H1 (cell line): ENCODE measurements around the gene EIF4A3. TPM values are rescaled to one million over a fixed set of nuclear protein-coding genes. Genes with fewer than 3 reads are reported as not detected.

ENCODE experiments used
- CTCF ChIA-PET: fragments of 300-600 bp; sonication (Branson Sonifier 250); formaldehyde crosslinking; loops from one replicate; lab custom pipeline; 2021; ENCODE audit not compliant: partially characterized antibody; lab: Charles Lee
- POLR2A ChIA-PET: fragments of 300-600 bp; sonication (Branson Sonifier 250); formaldehyde crosslinking; loops from one replicate; lab custom pipeline; 2021; ENCODE audit warnings: inconsistent platforms; ENCODE audit not compliant: partially characterized antibody; lab: Charles Lee
- DNase-seq, 2 experiments: peaks; one replicate each; pipeline versions ENCODE4 v3.0.0 to v3.0.0-alpha.2; 2010 to 2022; ENCODE audit warnings: low spot score in 2 of 2, low read depth in 1 of 2, mixed read lengths in 1 of 2
- FAIRE-seq: peaks from 2 replicates; lab custom pipeline; 2011; peaks lifted over from hg19 to GRCh38; lab: Jason Lieb, UNC
- H2AFZ ChIP-seq: 2 replicates; pipeline ENCODE4 v1.8.1; 2012; ENCODE audit warnings: low read length, inconsistent platforms
- H2AK5ac ChIP-seq: 2 replicates; pipeline ENCODE4 v1.6.1; 2013; ENCODE audit warnings: low read depth, low read length
- H2BK120ac ChIP-seq: replicated peaks from 2 replicates; pipeline ENCODE3; 2013; ENCODE audit warnings: low read depth, low read length, inconsistent platforms
- H2BK12ac ChIP-seq: 2 replicates; pipeline ENCODE4 v1.6.1; 2013; ENCODE audit warnings: low read depth, low read length
- H2BK15ac ChIP-seq: 2 replicates; pipeline ENCODE4 v1.6.1; 2013; ENCODE audit warnings: low read length
- H2BK20ac ChIP-seq: 2 replicates; pipeline ENCODE4 v1.6.1; 2013; ENCODE audit warnings: low read length
- H2BK5ac ChIP-seq: 2 replicates; pipeline ENCODE4 v1.6.1; 2013; ENCODE audit warnings: low read depth, low read length
- H3K14ac ChIP-seq: 2 replicates; pipeline ENCODE4 v1.6.1; 2013; ENCODE audit warnings: inconsistent platforms; ENCODE audit not compliant: insufficient read length
- H3K18ac ChIP-seq: 2 replicates; pipeline ENCODE4 v1.6.1; 2013; ENCODE audit warnings: low read length; ENCODE audit errors: extremely low read depth
- H3K23ac ChIP-seq: 2 replicates; pipeline ENCODE4 v1.6.1; 2013; ENCODE audit warnings: inconsistent platforms; ENCODE audit not compliant: insufficient read length
- H3K23me2 ChIP-seq: 2 replicates; pipeline ENCODE4 v1.6.1; 2013; ENCODE audit warnings: low read depth, low read length
- H3K27ac ChIP-seq: 2 replicates; pipeline ENCODE4 v1.6.1; 2011; ENCODE audit warnings: low read depth, low read length, inconsistent platforms
- H3K27me3 ChIP-seq, 4 experiments: replicated peaks in 1 of 4; 1 replicate in 1 of 4; 2 replicates in 3 of 4; pipeline versions ENCODE4 v1.6.1 to v1.8.1; 2011 to 2013; ENCODE audit warnings: low read length in 3 of 4, mild to moderate bottlenecking in 3 of 4, inconsistent platforms in 2 of 4, mixed read lengths in 2 of 4, moderate library complexity in 1 of 4; ENCODE audit not compliant: control insufficient read depth in 3 of 4, insufficient read depth in 3 of 4; ENCODE audit errors: extremely low read depth in 1 of 4
- H3K36me3 ChIP-seq, 4 experiments: 2 replicates each; pipeline versions ENCODE4 v1.6.1 to v1.8.1; 2011 to 2013; ENCODE audit warnings: mild to moderate bottlenecking in 4 of 4, low read length in 3 of 4, moderate library complexity in 2 of 4, control low read depth in 1 of 4, inconsistent platforms in 1 of 4; ENCODE audit not compliant: insufficient read depth in 4 of 4, control insufficient read depth in 2 of 4
- H3K4ac ChIP-seq: replicated peaks from 2 replicates; pipeline ENCODE3; 2013; ENCODE audit warnings: low read length, low read depth, mixed read lengths, inconsistent platforms; ENCODE audit not compliant: insufficient read length
- H3K4me1 ChIP-seq, 4 experiments: replicated peaks in 1 of 4; 1 replicate in 1 of 4; 2 replicates in 3 of 4; pipeline versions ENCODE4 v1.6.1 to v1.8.1; 2011 to 2013; ENCODE audit warnings: low read length in 3 of 4, inconsistent platforms in 2 of 4, mixed read lengths in 1 of 4; ENCODE audit not compliant: insufficient read depth in 4 of 4, control insufficient read depth in 3 of 4
- H3K4me2 ChIP-seq, 2 experiments: 2 replicates each; pipeline versions ENCODE4 v1.6.1 to v1.8.1; 2011 to 2013; ENCODE audit warnings: low read depth in 2 of 2, low read length in 2 of 2, control low read depth in 1 of 2, inconsistent platforms in 1 of 2, mild to moderate bottlenecking in 1 of 2; ENCODE audit not compliant: insufficient read depth in 1 of 2
- H3K4me3 ChIP-seq, 4 experiments: fragments of 200-600, 300-600 bp in 1 of 4; sonication (generic), shearing (Covaris generic), sonication (Bioruptor Twin) in 1 of 4; 2 replicates each; pipeline versions ENCODE4 v1.5.1 to v1.8.1; 2011 to 2016; ENCODE audit warnings: low read length in 4 of 4, low read depth in 3 of 4, control low read depth in 2 of 4, inconsistent platforms in 2 of 4, mild to moderate bottlenecking in 2 of 4, mixed read lengths in 1 of 4, moderate library complexity in 1 of 4; ENCODE audit not compliant: insufficient read depth in 2 of 4; ENCODE audit errors: extremely low read depth in 1 of 4
- H3K56ac ChIP-seq: replicated peaks from 2 replicates; pipeline ENCODE3; 2013; ENCODE audit warnings: low read depth, mild to moderate bottlenecking, mixed read lengths, low read length, inconsistent platforms; ENCODE audit not compliant: insufficient read length
- H3K79me1 ChIP-seq: 2 replicates; pipeline ENCODE4 v1.6.1; 2013; ENCODE audit warnings: low read depth, low read length, control low read depth
- H3K79me2 ChIP-seq, 2 experiments: 2 replicates each; pipeline versions ENCODE4 v1.6.1 to v1.8.1; 2012 to 2013; ENCODE audit warnings: low read length in 2 of 2, mild to moderate bottlenecking in 2 of 2, inconsistent platforms in 1 of 2; ENCODE audit not compliant: insufficient read depth in 2 of 2, control insufficient read depth in 1 of 2
- H3K9ac ChIP-seq, 4 experiments: replicated peaks in 1 of 4; 1 replicate in 1 of 4; 2 replicates in 3 of 4; pipeline versions ENCODE4 v1.6.1 to v1.8.1; 2011 to 2013; ENCODE audit warnings: low read depth in 3 of 4, low read length in 3 of 4, control low read depth in 2 of 4, mild to moderate bottlenecking in 2 of 4, moderate library complexity in 2 of 4, inconsistent platforms in 1 of 4; ENCODE audit errors: extremely low read depth in 1 of 4
- H3K9me3 ChIP-seq, 2 experiments: 2 replicates each; pipeline versions ENCODE4 v1.6.1 to v1.8.1; 2012 to 2013; ENCODE audit warnings: mild to moderate bottlenecking in 2 of 2, moderate library complexity in 2 of 2, control low read depth in 1 of 2, inconsistent platforms in 1 of 2, low read depth in 1 of 2, low read length in 1 of 2, mixed read lengths in 1 of 2; ENCODE audit not compliant: insufficient read depth in 2 of 2
- H4K20me1 ChIP-seq, 2 experiments: replicated peaks in 1 of 2; 2 replicates each; pipeline versions ENCODE3 to v1.8.1; 2011 to 2013; ENCODE audit warnings: inconsistent platforms in 2 of 2, low read length in 2 of 2, mild to moderate bottlenecking in 1 of 2; ENCODE audit not compliant: insufficient read depth in 2 of 2, control insufficient read depth in 1 of 2
- H4K5ac ChIP-seq: 2 replicates; pipeline ENCODE4 v1.6.1; 2013; ENCODE audit warnings: low read length, low read depth, mixed read lengths, inconsistent platforms; ENCODE audit not compliant: insufficient read length
- H4K8ac ChIP-seq: 2 replicates; pipeline ENCODE4 v1.8.0; 2013; ENCODE audit warnings: mild to moderate bottlenecking, moderate library complexity, low read length, inconsistent platforms; ENCODE audit not compliant: insufficient read depth; ENCODE audit errors: extremely low read depth
- H4K91ac ChIP-seq: replicated peaks from 2 replicates; pipeline ENCODE3; 2013; ENCODE audit warnings: low read length, mixed read lengths, inconsistent platforms; ENCODE audit not compliant: insufficient read length
- CREB1 ChIP-seq: IDR thresholded peaks from 2 replicates; pipeline ENCODE4 v1.6.1; 2012; ENCODE audit warnings: inconsistent platforms
- HDAC2 ChIP-seq, 2 experiments: fragments of 300-600 bp in 1 of 2; sonication (generic) in 1 of 2; IDR thresholded peaks; 2 replicates each; pipeline ENCODE4 v1.6.1; 2011 to 2012; ENCODE audit warnings: low read depth in 2 of 2, low read length in 2 of 2, mild to moderate bottlenecking in 2 of 2, moderate library complexity in 2 of 2, borderline replicate concordance in 1 of 2, inconsistent platforms in 1 of 2
- TAF7 ChIP-seq: optimal IDR thresholded peaks from 2 replicates; pipeline ENCODE3; 2011; ENCODE audit warnings: low read depth, mild to moderate bottlenecking, inconsistent platforms, low read length, moderate library complexity, borderline replicate concordance
- WGBS, 2 experiments: shearing (Covaris generic) in 1 of 2; methylation state at CpG; one replicate each; pipeline versions ENCODE4 v1.1.6 to v1.1.7; 2013 to 2015; ENCODE audit warnings: low lambda C conversion rate in 2 of 2, mixed read lengths in 2 of 2, inconsistent platforms in 1 of 2, low coverage in 1 of 2, missing lambda C conversion rate in 1 of 2; ENCODE audit not compliant: insufficient replicate concordance in 2 of 2, insufficient coverage in 1 of 2, insufficient read length in 1 of 2; ENCODE audit errors: extremely low coverage in 1 of 2, missing lambda C conversion rate in 1 of 2; 5-methylcytosine and 5-hydroxymethylcytosine counted together
- polyA plus RNA-seq, 7 experiments: library from polyadenylated mRNA; depleted of rRNA in 3 of 7; stranded (reverse) in 5 of 7; unstranded in 2 of 7; fragments of >200 nt in 5 of 7; fragments of 200-250 nt in 2 of 7; gene quantifications; 1 replicate in 5 of 7; 2 replicates in 1 of 7; 4 replicates in 1 of 7; pipeline versions ENCODE4 v1.2.1 to v1.2.3, GENCODE V29; 2011 to 2013; ENCODE audit warnings: missing spikeins in 2 of 7, mixed read lengths in 2 of 7
- total RNA-seq: library from RNA; stranded (reverse); fragmentation: NEBNext Ultra II Directional; extraction: Animal tissue kit (Norgen Biotek cat#: 25700); gene quantifications from 2 replicates; pipeline ENCODE4 v1.2.1, GENCODE V29; 2021

EIF4A3 gene
- total and polyA plus RNA-seq, 2 of the 8 experiments (the other 6 are each of a cell fraction or from before 2014, with no cell fraction given), result 142 to 146 TPM

DNA sequence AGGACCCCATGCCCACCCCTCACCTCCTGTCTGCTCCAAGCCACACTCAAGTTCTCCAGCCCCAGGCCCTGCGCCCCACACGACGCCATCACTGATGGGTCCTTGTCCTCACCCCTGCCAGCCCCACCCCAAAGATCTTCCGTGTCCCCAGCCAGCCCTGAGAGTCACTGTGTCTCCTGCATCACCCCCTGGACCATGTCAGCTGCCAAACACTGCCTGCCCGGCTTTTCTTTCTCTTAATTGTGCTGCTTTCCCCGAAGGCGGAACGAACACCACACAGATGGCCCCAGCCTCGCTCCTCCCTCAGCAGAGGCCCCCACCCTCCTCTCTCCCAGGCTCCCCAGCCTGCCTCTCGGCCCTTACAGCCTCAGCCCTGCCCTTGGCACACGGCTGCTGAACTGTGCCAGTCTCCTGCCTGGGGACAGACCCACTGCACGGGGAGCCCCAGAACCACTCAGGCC lies 50.3 kb downstream of the EIF4A3 start:
- no peaks in the 10 kb centered on the region for H4K20me1 ChIP-seq
- CTCF ChIA-PET, result interaction anchor here (0.9 to 1.9 kb wide), 4 partner anchors 10 to 42 kb away, joined by 3 to 5 read pairs (median 3); no protein-coding TSS in a partner anchor
- no peaks in the 10 kb centered on the region for H3K79me2 ChIP-seq
- H3K9me3 ChIP-seq, result no peaks in the 10 kb centered on the region
- no peaks in the 10 kb centered on the region for H3K79me1 ChIP-seq
- DNase-seq, result peak in 1 of 2 experiments; percentile 37
- no peaks in the 10 kb centered on the region for H3K36me3 ChIP-seq
- no peak overlapping the region for H3K4ac ChIP-seq
- no peak overlapping the region for H3K14ac ChIP-seq
- peaks cover 0 to 6% (median 5%) of the 10 kb centered on the region in 4 experiments; a peak in 2 of 7 replicates for H3K27me3 ChIP-seq
- 88% methylated on average over 7 of the region's 12 CpGs; no CpG with 5 or more reads in 1 of the 2 experiments for WGBS, 2 experiments
- H3K4me3 ChIP-seq, result no peak overlapping the region
- no peak overlapping the region for H4K5ac ChIP-seq
- no peak overlapping the region for H2BK120ac ChIP-seq
- no peak overlapping the region for H2BK5ac ChIP-seq
- H3K9ac ChIP-seq, result no peak overlapping the region
- H3K4me2 ChIP-seq, result no peak overlapping the region
- POLR2A ChIA-PET, result no interaction called here
- H2AFZ ChIP-seq, result no peak overlapping the region
- no peaks in the 10 kb centered on the region; a peak in 1 of 7 replicates for H3K4me1 ChIP-seq
- no peak overlapping the region for H3K56ac ChIP-seq
- no peak for FAIRE-seq
- H3K27ac ChIP-seq, result no peak overlapping the region
- no peak overlapping the region for H2BK15ac ChIP-seq
- peak overlapping the region; percentile 46; the same call in 1 of the 2 replicates for H4K8ac ChIP-seq
- H3K18ac ChIP-seq, result no peak overlapping the region
- H3K23ac ChIP-seq, result no peak overlapping the region
- no peak overlapping the region for H2BK20ac ChIP-seq
- H3K23me2 ChIP-seq, result peaks cover under 1% of the 10 kb centered on the region; the same call in 1 of the 2 replicates
- no peak overlapping the region for H4K91ac ChIP-seq
- no peak overlapping the region for H2AK5ac ChIP-seq
- no peak overlapping the region for H2BK12ac ChIP-seq
- TF ChIP-seq HDAC2 (IDR thresholded peaks at IDR 0.05; ENCODE audit: borderline replicate concordance in 1 of 2, low read depth in 2 of 2, low read length in 2 of 2) (no peak), TAF7 (no peak), CREB1 (no peak)
